Measurements from ENCODE around the gene SLC25A31.

DNA sequence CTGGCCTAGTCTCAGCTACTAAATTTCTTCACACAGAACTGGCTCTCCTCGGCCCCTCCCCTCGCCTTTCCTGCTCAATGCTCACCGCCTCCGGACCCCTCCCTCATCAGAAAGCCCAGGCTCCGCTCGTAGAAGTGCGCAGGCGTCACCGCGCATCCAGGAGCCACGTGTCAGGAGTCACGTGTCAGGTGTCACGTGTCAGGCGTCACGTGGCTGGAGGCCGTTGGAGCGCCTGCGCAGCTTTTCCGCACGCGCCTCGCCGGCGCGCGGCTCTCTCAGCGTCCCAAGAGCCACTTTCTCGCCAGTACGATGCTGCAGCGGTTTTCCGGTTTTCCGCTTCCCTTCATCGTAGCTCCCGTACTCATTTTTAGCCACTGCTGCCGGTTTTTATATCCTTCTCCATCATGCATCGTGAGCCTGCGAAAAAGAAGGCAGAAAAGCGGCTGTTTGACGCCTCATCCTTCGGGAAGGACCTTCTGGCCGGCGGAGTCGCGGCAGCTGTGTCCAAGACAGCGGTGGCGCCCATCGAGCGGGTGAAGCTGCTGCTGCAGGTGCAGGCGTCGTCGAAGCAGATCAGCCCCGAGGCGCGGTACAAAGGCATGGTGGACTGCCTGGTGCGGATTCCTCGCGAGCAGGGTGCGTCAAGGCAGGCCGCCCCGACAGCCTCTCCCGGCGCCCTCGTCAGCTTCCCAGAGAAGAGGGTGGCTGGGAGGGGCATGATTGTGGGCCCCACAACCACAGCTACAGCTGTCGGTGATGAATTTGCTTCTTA is at the start of gene SLC25A31:
- no peak for TF ChIP-seq POLR2A (IDR thresholded peaks at IDR 0.05)
- TF ChIP-seq, protein P1, sequence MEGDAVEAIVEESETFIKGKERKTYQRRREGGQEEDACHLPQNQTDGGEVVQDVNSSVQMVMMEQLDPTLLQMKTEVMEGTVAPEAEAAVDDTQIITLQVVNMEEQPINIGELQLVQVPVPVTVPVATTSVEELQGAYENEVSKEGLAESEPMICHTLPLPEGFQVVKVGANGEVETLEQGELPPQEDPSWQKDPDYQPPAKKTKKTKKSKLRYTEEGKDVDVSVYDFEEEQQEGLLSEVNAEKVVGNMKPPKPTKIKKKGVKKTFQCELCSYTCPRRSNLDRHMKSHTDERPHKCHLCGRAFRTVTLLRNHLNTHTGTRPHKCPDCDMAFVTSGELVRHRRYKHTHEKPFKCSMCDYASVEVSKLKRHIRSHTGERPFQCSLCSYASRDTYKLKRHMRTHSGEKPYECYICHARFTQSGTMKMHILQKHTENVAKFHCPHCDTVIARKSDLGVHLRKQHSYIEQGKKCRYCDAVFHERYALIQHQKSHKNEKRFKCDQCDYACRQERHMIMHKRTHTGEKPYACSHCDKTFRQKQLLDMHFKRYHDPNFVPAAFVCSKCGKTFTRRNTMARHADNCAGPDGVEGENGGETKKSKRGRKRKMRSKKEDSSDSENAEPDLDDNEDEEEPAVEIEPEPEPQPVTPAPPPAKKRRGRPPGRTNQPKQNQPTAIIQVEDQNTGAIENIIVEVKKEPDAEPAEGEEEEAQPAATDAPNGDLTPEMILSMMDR (IDR thresholded peaks at IDR 0.05): no peak

All from thyroid gland (tissue), 4 donors.